HG02642 (cell line): ENCODE data around the gene C1orf174.
A peak's percentile ranks its signal among the peaks of the same experiment; 100 is the strongest.

Experiments used
- ATAC-seq: cut with Tn5 transposase; IDR thresholded peaks from one replicate; pipeline ENCODE4 v1.9.1; 2021; ENCODE audit warnings: mild to moderate bottlenecking; ENCODE audit not compliant: unreplicated experiment, poor library complexity

Gene C1orf174

GRCh38 chr1:3880429-3881192, 19.5 kb downstream of the C1orf174 start:
- ATAC-seq: no peak

GRCh38 chr1:3879787-3880428, 20.2 kb downstream of the C1orf174 start:
- ATAC-seq: no peak

GRCh38 chr1:3879099-3879498, 21.0 kb downstream of the C1orf174 start:
- no peak for ATAC-seq

DNA sequence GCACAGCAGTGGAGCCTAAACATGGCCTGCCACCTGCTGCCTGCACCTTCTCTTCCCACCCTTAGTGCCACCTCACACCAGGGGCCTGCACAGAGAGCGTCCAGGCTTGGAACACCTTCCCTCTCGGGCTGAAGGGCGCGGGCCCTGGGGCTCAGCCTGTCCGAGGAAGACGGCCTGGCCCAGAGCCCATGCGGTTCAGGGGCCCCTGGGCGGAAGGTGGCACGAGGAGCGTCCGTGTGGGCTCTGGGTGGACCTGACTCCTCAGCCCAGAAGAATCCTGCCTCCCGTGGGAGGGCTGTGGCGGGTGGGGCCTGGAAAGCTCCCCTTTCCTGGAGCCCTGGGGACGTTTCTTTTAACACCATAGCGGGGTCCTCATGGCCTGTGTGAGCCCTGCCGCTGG, 23.4 kb downstream of the C1orf174 start:
- ATAC-seq: no peak

- no peak for ATAC-seq
Observed at GRCh38 chr1:3874736-3875135, 25.3 kb downstream of the C1orf174 start.

GRCh38 chr1:3872546-3872945, 27.5 kb downstream of the C1orf174 start:
- ATAC-seq: no peak

DNA sequence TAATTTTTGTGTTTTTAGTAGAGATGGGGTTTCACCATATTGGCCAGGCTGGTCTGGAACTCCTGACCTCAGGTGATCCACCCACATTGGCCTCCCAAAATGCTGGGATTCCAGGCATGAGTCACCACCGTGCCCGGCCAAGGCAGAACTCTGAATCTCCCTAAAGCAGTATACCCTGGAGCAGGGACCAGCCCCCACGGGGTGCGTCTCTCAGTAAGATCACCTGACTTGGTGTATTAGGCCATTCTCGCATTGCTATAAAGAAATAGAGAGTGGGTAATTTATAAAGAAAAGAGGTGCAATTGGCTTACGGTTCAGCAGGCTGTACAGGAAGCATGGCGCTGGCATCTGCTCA, 28.6 kb downstream of the C1orf174 start:
- ATAC-seq: no peak

GRCh38 chr1:3869751-3870301, 30.2 kb downstream of the C1orf174 start:
- no peak for ATAC-seq

DNA sequence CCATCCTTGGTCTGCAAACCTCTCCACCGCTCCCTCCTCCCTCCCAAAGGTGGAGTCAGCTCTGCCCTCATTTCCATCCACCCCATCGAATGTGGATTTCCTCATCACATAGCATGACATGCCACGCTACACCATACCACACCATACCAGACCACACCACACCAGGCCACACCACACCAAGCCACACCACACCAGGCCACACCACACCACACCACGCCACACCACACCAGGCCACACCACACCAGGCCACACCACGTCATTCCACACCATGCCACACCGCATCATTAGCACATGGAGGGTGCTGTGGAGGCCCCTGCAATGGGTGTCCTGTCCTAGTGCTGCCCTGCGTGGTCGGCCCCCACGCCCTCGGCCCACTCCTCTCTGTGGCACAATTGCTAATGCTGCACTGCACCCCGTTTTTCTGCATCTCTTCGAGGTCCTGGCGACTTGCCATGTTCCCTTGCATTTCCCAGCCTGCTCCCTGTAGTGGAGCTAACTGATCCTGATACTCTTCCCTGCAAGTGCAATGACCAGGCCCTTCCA, 31.5 kb downstream of the C1orf174 start:
- no peak for ATAC-seq

DNA sequence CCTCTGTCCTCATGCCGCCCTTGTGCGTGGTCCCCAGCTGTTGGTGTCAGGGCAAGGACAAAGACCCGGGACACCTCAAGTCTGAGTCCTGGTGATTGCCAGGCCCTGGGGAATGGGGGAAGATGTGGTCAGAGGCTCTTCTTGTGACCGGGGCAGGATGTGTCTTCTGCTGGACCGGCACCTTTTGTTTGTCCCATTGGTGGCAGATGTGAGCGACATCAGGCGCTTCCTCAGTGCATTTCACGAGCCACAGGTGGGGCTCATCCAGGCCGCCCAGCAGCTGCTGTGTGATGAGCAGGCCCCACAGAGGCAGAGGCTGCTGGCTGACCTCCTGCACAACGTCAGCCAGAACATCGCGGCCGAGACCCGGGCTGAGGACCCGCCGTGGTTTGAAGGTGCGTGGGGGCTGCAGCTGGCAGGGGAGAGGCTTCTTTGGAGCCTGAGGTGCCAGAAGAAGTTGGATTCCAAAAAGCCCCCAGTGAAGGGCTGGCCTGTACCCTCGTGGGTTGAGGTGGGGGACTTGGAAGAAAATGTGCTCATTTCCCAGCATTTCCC, 34.4 kb downstream of the C1orf174 start:
- ATAC-seq: no peak

- ATAC-seq: no peak
Observed at GRCh38 chr1:3864884-3865283, 35.2 kb downstream of the C1orf174 start.

- ATAC-seq: no peak
Observed at GRCh38 chr1:3863231-3863935, 36.7 kb downstream of the C1orf174 start.

- no peak for ATAC-seq
Observed at GRCh38 chr1:3858231-3858981, 41.7 kb downstream of the C1orf174 start.

DNA sequence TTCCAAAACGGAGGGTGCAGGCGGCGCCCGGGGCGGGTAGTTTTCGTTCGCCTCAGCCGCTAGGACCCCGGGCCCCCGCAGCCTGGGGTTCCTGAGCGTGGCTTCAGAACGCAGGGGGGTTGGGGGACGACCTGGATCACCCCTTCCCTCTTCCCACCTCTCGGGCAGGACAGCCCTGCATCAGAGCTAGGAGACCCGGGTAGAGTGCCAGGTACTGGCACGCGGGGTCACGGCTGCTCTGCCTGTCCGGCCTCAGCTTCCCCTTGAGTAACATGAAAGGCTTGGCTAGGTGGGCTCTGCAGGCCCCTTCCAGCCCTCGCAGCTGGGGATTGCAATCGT, 42.3 kb downstream of the C1orf174 start:
- ATAC-seq: no peak

DNA sequence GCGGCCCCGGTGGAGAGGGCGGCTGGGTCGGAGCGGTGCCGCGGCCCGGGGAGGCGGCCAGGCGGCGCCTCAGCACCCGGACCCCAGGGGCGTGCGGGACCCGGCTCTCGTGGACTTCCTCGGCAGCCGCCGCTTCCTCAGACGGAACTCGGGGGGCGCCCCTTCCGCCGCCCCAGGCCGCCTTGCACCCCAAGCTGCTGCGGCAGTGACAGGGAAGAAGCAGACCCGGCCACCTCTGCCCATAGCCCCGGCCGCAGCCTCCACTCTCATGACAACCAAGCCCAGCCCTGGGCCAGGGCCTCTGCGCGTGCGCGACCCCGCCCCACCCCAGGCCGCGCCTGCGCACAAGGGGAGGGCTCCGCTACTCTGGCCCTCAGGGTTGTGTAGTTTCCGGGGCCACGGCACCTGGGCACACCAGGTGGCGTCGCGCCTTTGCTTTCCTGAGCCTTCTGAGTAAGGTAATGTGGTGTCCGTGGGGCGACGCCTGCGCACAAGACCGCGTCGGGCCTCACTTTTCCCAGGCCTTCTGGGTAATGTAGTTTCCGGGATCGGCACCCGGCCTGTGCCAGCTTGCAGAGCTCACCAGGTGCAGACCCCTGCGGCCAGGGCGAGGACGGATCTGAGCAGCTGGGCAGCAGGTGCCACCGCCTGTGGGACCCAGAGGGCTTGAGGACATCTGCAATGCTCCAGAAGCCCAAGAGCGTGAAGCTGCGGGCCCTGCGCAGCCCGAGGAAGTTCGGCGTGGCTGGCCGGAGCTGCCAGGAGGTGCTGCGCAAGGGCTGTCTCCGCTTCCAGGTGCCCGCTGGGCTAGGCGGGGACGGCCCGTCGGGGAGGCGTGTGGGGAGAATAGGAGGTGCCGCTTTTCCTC, 42.9 kb downstream of the C1orf174 start, which contains the start of the genes CEP104 and DFFB:
TSS of gene CEP104 (minus strand) at position 289 of the 868 bp plus-strand sequence. CDS start 4,804 bp downstream, outside the sequence.
TSS of gene DFFB (plus strand) at position 554 of the 868 bp plus-strand sequence. CDS start at position 682, 128 bp downstream.
- peak; percentile 97 for ATAC-seq

- ATAC-seq: no peak
Observed at GRCh38 chr1:3852711-3853485, 47.2 kb downstream of the C1orf174 start.

- ATAC-seq: no peak
Observed at GRCh38 chr1:3852091-3852490, 48.0 kb downstream of the C1orf174 start.

GRCh38 chr1:3851292-3851691, 48.8 kb downstream of the C1orf174 start:
- ATAC-seq: no peak
